Uterus (tissue), 4 donors: Measurements from ENCODE around the gene CTIF. TPM values are rescaled to one million over a fixed set of nuclear protein-coding genes. Genes with fewer than 3 reads are reported as not detected.

ENCODE experiments used
- DNase-seq, 2 donors: peaks; one replicate each; pipeline ENCODE4 v3.0.0-alpha.2; 2019 to 2020
- H3K27ac ChIP-seq, 2 donors: fragments of 200-600 bp; sonication (generic); 1 replicate in 1 of 2; 2 replicates in 1 of 2; pipeline ENCODE4 v1.5.1; 2016 to 2018
- H3K27me3 ChIP-seq, 2 donors: fragments of 200-600 bp; sonication (generic); one replicate each; pipeline ENCODE4 v1.5.1; 2018 to 2019; ENCODE audit warnings: control low read depth in 1 of 2
- H3K36me3 ChIP-seq, 2 donors: fragments of 200-600 bp; sonication (generic); one replicate each; pipeline ENCODE4 v1.5.1; 2019; ENCODE audit warnings: control low read depth in 1 of 2
- H3K4me1 ChIP-seq, 2 donors: fragments of 200-600 bp; sonication (generic); one replicate each; pipeline ENCODE4 v1.5.1; 2018 to 2019; ENCODE audit warnings: control low read depth in 1 of 2
- H3K4me3 ChIP-seq, 2 donors: fragments of 200-600 bp; sonication (generic); 1 replicate in 1 of 2; 2 replicates in 1 of 2; pipeline ENCODE4 v1.5.1; 2018 to 2019; ENCODE audit warnings: mild to moderate bottlenecking in 1 of 2
- H3K9me3 ChIP-seq, 2 donors: fragments of 200-600 bp; sonication (generic); one replicate each; pipeline ENCODE4 v1.5.1; 2019; ENCODE audit warnings: control low read depth in 1 of 2
- CTCF ChIP-seq, 4 experiments: fragments of 200-600 bp in 2 of 4; fragments of 450-650 bp in 2 of 4; sonication (generic) in 2 of 4; IDR thresholded peaks; one replicate each; pipeline ENCODE4 v1.5.1; 2016 to 2019; ENCODE audit warnings: antibody characterized with exemption in 4 of 4, mild to moderate bottlenecking in 2 of 4, moderate library complexity in 1 of 4
- POLR2A ChIP-seq, 2 donors: fragments of 450-650 bp; IDR thresholded peaks; one replicate each; pipeline ENCODE4 v1.6.1; 2016; ENCODE audit warnings: antibody characterized with exemption in 2 of 2, mild to moderate bottlenecking in 1 of 2, moderate library complexity in 1 of 2
- intact Hi-C: fragments of 100-400 bp; cut with DNase I; formaldehyde crosslinking; loops from one replicate; pipeline ENCODE4 v1.15.1; 2023; ENCODE audit warnings: low total_unique reads
- total RNA-seq, 4 donors: library from RNA; depleted of rRNA in 3 of 4; stranded (reverse); fragments of >200 nt in 3 of 4; gene quantifications; one replicate each; pipeline versions ENCODE4 v1.1.0 to v1.2.4, GENCODE V29; 2014 to 2023
- donor health status: DM: yes; HTN: yes; CAD: no.

Gene CTIF
- total RNA-seq, 4 donors from 2014 or later, result 11.3 to 94.3 (median 48.0) TPM

- peaks cover 3% of the 10 kb centered on the region in 2 donors for H3K4me1 ChIP-seq
- no peak for TF ChIP-seq CTCF (IDR thresholded peaks at IDR 0.05)
- no peak for TF ChIP-seq POLR2A (IDR thresholded peaks at IDR 0.05)
- no peaks in the 10 kb centered on the region for H3K27me3 ChIP-seq
- DNase-seq, result no peak
- peaks cover 0 to 8% of the 10 kb centered on the region in 2 donors for H3K9me3 ChIP-seq
- no peak overlapping the region for H3K27ac ChIP-seq
- H3K36me3 ChIP-seq, result no peaks in the 10 kb centered on the region
- no peak overlapping the region for H3K4me3 ChIP-seq
- intact Hi-C loops, result no loop called here
Measured at GRCh38 chr18:48671561-48671945, 132.7 kb downstream of the CTIF start.

GRCh38 chr18:48672671-48673340 is 134.0 kb downstream of the CTIF start:
- DNase-seq, result peak in 1 of 2 donors; percentile 1
- H3K27me3 ChIP-seq, result no peaks in the 10 kb centered on the region
- intact Hi-C loops, result no loop called here
- peaks cover 0 to 8% of the 10 kb centered on the region in 2 donors for H3K9me3 ChIP-seq
- H3K27ac ChIP-seq, result no peak overlapping the region
- no peak for TF ChIP-seq POLR2A (IDR thresholded peaks at IDR 0.05)
- TF ChIP-seq CTCF (IDR thresholded peaks at IDR 0.05), result no peak
- no peak overlapping the region for H3K4me3 ChIP-seq
- H3K36me3 ChIP-seq, result no peaks in the 10 kb centered on the region
- H3K4me1 ChIP-seq, result peaks cover 3% of the 10 kb centered on the region in 2 donors

DNA sequence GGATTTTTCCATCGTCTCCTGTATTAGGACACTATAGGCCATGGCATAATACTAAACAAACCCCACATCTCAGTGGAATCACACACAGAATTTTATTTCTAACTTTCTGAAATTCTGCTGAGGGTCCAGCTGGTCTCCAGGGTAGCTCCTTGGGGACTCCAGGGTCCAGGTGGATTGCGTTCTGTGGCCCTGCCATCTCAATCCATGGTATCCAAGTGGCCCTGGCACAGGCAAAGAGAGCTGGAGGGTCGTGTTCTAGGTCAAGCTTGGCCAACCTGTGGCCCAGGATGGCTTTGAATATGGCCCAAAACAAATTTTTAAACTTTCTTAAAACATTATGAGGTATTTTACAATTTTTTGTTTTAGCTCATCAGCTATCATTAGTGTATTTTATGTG is 134.6 kb downstream of the CTIF start:
- peak in 1 of 2 donors; percentile 9 for DNase-seq
- Histone ChIP-seq H3K9me3 (peaks cover 0 to 8% of the 10 kb centered on the region in 2 donors), H3K27ac (no peak overlapping the region), H3K36me3 (no peaks in the 10 kb centered on the region), H3K27me3 (no peaks in the 10 kb centered on the region), H3K4me3 (no peak overlapping the region), H3K4me1 (peaks cover 3% of the 10 kb centered on the region in 2 donors)
- no peak for TF ChIP-seq POLR2A (IDR thresholded peaks at IDR 0.05)
- TF ChIP-seq CTCF (IDR thresholded peaks at IDR 0.05), result no peak
- intact Hi-C loops, result no loop called here

DNA sequence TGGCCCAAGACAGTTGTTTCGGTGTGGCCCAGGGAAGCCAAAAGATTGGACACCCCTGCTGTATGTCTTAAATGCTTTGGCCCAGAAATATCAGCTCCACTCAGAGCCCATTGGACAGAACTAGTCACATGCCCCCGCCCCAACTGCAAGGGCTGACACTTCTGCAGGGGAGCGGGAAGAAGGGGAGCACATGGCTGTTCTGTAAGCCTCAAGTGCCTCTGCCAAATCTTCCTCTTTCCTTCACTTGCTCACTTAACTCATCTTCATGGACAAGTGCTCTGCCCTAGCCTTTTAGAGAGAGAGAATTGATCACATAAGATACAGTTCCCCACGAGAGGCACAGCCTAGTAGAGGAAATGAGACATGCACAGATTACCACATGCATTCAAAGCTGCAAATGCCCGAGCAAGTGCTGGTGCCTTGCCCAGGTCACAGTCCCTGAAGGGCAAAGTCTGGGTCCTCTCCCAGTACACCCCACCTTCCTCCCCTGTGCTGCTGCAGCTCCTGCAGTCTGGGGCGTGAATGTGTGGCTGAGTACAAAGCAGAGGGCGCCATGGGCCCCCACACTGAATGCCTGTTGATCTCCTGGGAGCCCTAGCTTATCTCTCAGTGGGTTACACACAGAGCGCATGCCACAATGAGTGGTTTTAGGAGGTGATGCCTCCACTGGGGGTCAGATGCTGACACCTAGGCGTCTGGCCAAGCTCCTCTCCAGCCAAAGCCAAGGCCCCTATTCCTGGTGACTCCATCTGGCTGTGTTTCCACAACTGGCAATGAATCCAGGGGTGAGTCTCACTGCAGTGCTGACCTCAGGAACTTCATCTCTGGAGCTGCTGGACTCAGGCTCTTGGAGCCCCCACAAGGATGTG is 135.3 kb downstream of the CTIF start:
- Histone ChIP-seq H3K36me3 (no peaks in the 10 kb centered on the region), H3K9me3 (peaks cover 0 to 8% of the 10 kb centered on the region in 2 donors), H3K4me3 (no peak overlapping the region), H3K4me1 (peaks cover 3% of the 10 kb centered on the region in 2 donors), H3K27ac (no peak overlapping the region), H3K27me3 (no peaks in the 10 kb centered on the region)
- intact Hi-C loops, result no loop called here
- peak in 1 of 2 donors; percentile 12 for DNase-seq
- TF ChIP-seq CTCF (IDR thresholded peaks at IDR 0.05) (no peak), POLR2A (IDR thresholded peaks at IDR 0.05) (no peak)
